IMR-90 (cell line): ENCODE results near the gene ERGIC1.

Experiments
- POLR2A ChIP-seq: IDR thresholded peaks from 2 replicates; pipeline ENCODE4 v1.6.1; 2012; ENCODE audit warnings: mild to moderate bottlenecking, low read depth, low read length
- TF ChIP-seq, protein P1 (sequence below): conservative IDR thresholded peaks from 2 replicates; pipeline ENCODE4 v1.5.1; 2012; ENCODE audit warnings: mild to moderate bottlenecking, low read depth, low read length, improper control_type of control experiment

DNA sequence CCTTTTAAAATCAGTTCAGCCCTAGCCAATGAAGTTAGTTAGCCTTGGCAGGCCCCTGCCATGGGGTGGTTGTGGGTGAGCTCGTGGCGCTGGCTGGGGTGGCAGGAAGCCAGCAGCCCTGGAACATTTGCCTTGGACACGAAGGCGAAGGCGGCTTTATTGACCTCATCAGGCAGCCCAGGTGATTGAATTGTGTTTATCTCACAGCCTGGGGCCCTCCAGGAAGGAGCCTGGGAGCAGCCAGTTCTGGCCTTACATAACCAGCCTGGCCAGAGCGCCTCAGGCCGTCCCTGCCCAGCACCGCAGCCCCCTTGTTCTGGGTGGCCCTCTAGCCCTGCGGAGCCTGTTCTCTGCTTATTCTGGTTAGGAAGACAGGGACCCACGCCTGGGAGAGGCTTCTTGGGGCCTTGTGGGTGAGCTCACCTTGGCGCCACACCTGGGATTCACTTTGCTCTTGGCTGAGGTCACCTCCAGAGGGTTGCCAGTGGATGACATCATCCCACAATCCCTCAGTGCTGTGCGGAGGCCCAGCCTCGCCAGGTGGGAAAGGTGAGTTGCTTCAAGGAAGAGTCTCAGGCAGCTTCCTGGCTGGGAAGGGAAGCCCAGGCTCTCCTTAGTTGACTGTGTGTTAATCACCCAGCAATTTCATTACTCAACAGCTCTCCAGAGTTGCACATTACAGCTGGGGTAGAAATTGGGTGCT, 70.7 kb downstream of the ERGIC1 start:
- TF ChIP-seq, protein P1, sequence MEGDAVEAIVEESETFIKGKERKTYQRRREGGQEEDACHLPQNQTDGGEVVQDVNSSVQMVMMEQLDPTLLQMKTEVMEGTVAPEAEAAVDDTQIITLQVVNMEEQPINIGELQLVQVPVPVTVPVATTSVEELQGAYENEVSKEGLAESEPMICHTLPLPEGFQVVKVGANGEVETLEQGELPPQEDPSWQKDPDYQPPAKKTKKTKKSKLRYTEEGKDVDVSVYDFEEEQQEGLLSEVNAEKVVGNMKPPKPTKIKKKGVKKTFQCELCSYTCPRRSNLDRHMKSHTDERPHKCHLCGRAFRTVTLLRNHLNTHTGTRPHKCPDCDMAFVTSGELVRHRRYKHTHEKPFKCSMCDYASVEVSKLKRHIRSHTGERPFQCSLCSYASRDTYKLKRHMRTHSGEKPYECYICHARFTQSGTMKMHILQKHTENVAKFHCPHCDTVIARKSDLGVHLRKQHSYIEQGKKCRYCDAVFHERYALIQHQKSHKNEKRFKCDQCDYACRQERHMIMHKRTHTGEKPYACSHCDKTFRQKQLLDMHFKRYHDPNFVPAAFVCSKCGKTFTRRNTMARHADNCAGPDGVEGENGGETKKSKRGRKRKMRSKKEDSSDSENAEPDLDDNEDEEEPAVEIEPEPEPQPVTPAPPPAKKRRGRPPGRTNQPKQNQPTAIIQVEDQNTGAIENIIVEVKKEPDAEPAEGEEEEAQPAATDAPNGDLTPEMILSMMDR, result no peak
- no peak for TF ChIP-seq POLR2A
